ENCODE data around the gene TMEM80. TPM values are rescaled to one million over a fixed set of nuclear protein-coding genes. Genes with fewer than 3 reads are reported as not detected.

TMEM80 gene
- total and polyA plus RNA-seq, 10 of the 15 experiments (the other 5 are each of a cell fraction or from before 2014, with no cell fraction given) = 6.7 to 30.9 (median 20.7) TPM

GRCh38 chr11:704228-704674, 8.6 kb downstream of the TMEM80 start:
- ChIA-PET POLR2A (interaction anchor here (0.6 to 1.5 kb wide), 3 partner anchors 11 to 160 kb away, joined by 3 to 5 read pairs (median 4); no protein-coding TSS in a partner anchor), SMC1A (ENCODE audit: uncharacterized antibody, unreplicated experiment) (interaction anchor here (0.7 kb wide), 1 partner anchor 104 kb away, joined by 3 read pairs; no protein-coding TSS in a partner anchor), RAD21 (ENCODE audit: unreplicated experiment) (no interaction called here), CTCF (no interaction called here)
- no peaks in the 10 kb centered on the region; a peak in 1 of 4 replicates for H3K27me3 ChIP-seq (replicated peaks in 1 of 2; ENCODE audit: control insufficient read depth in 2 of 2, insufficient read depth in 2 of 2, low read length in 1 of 2)
- BruUV-seq (replicated peaks) = no TSS peak
- no peak overlapping the region for H3K4me2 ChIP-seq (ENCODE audit: control insufficient read depth, insufficient read depth)
- H3K79me2 ChIP-seq (ENCODE audit: control insufficient read depth, insufficient read depth, low read length) = no peaks in the 10 kb centered on the region
- intact Hi-C loops (cut with micrococcal nuclease; ENCODE audit: unreplicated experiment) (no loop called here), in situ Hi-C loops (cut with MboI) (no loop called here)
- no peak for FAIRE-seq
- 80% methylated on average over 18 of the region's 18 CpGs for WGBS (ENCODE audit: insufficient coverage, insufficient replicate concordance, low lambda C conversion rate, missing lambda C conversion rate)
- TF ChIP-seq JUNB (IDR thresholded peaks at IDR 0.05) (no peak), ZNF622 (IDR thresholded peaks at IDR 0.05) (no peak), BACH1 (IDR thresholded peaks at IDR 0.05; ENCODE audit: borderline replicate concordance) (no peak), MEF2A (IDR thresholded peaks at IDR 0.05; ENCODE audit: insufficient read depth, low read depth, low read length) (no peak), ZNF24 (IDR thresholded peaks at IDR 0.05) (no peak), RB1 (IDR thresholded peaks at IDR 0.05; ENCODE audit: borderline replicate concordance) (no peak), NBN (IDR thresholded peaks at IDR 0.05) (no peak), IRF5 (IDR thresholded peaks at IDR 0.05; ENCODE audit: borderline replicate concordance) (no peak), ZNF687 (IDR thresholded peaks at IDR 0.05) (no peak), ZBTB11 (CRISPR knock-in tag; IDR thresholded peaks at IDR 0.05) (no peak), PML (IDR thresholded peaks at IDR 0.05; ENCODE audit: low read length) (no peak), ESRRA (IDR thresholded peaks at IDR 0.05; ENCODE audit: low read length) (no peak), NFYB (IDR thresholded peaks at IDR 0.05; ENCODE audit: insufficient read depth, low read depth, low read length) (no peak)
- peaks cover 0 to 5% of the 10 kb centered on the region in 2 experiments; a peak in 2 of 4 replicates for H3K36me3 ChIP-seq (ENCODE audit: control insufficient read depth in 2 of 2, insufficient read depth in 2 of 2, low read length in 1 of 2)
- no peak for DNase-seq (ENCODE audit: low read depth, low spot score)
- H3K4me3 ChIP-seq = no peak overlapping the region
- no peaks in the 10 kb centered on the region for H4K20me1 ChIP-seq (ENCODE audit: control insufficient read depth, insufficient read depth)
- no peak for ATAC-seq
- H3K9ac ChIP-seq (ENCODE audit: control insufficient read depth, insufficient read depth, low read length) = no peak overlapping the region
- H3K27ac ChIP-seq (ENCODE audit: control insufficient read depth, insufficient read depth) = no peak overlapping the region
- H2AFZ ChIP-seq (ENCODE audit: control insufficient read depth, low read depth, low read length) = no peak overlapping the region
- H3K4me1 ChIP-seq (ENCODE audit: control insufficient read depth, insufficient read depth, low read length) = no peaks in the 10 kb centered on the region
- H3K9me3 ChIP-seq (replicated peaks; ENCODE audit: control insufficient read depth, insufficient read depth, low read length) = no peaks in the 10 kb centered on the region

Data from GM12878 (cell line).